GM21576 (cell line): Measurements from ENCODE around the gene MRPL39.

Source experiments
- ATAC-seq: cut with Tn5 transposase; IDR thresholded peaks from one replicate; pipeline ENCODE4 v1.9.1; 2021; ENCODE audit warnings: mild to moderate bottlenecking, moderate library complexity; ENCODE audit not compliant: unreplicated experiment

The MRPL39 gene

GRCh38 chr21:25541042-25541441, 66.2 kb downstream of the MRPL39 start:
- no peak for ATAC-seq

DNA sequence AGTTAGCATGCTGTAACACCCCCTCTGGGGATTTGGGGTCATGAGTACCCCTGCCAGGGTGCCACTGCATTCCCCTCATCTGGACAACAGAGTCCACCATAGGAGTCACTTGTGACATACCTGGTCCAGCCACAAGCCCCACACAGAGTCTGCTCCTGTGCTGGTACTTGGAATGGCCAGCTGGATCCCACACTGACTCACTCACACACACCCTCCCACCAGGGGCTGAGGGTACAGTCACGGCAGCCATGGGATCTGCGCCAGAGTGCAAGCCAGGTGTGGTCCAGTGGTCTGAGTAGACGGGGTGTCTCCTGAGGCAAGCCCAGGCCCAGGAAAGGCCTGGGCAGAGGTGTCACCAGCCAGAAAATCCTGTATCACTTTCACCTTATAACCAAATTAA, 67.7 kb downstream of the MRPL39 start:
- no peak for ATAC-seq

DNA sequence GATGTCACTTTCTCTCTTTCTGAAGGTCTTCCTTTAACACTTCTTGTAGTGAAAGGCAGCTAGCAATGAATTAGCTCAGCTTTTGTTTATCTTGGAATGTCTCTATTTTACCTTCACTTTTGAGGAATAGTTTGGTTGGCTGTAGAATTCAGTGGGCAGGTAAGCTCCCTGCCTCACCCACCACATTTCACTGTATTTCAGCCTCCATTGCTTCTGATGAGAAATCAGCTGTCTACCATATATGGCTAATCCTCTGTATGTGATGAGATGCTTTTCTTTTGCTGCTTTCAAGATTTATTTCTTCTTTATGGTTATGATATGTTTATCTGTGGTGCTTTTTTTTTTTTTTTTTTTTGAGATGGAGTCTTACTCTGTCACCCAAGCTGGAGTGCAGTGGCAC, 70.1 kb downstream of the MRPL39 start:
- ATAC-seq, result no peak

DNA sequence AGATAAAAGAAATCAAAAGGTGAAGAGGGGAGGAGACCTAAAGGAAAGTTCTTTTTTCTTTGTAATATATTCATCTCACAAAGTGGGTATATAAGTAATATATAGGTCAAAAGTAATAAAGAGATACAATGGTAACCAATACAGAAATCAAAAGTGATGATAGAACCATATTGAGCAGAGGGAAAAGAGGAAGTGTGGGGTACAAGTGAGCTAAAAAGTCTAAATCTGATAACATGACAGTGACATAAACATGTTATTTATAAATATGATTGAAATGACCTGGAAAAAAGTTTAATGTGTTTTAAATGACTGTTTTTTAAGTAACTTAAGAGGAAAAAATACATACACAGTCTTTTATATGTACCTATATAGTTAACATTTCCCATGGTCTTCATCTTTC, 70.5 kb downstream of the MRPL39 start:
- ATAC-seq, result no peak

- no peak for ATAC-seq
Measured at GRCh38 chr21:25535849-25536248, 71.4 kb downstream of the MRPL39 start.
